ENCODE results near the gene DYDC2.

Gene DYDC2

GRCh38 chr10:80372675-80373074, 16.1 kb downstream of the DYDC2 start:
- DNase-seq, result no peak

GRCh38 chr10:80373502-80373901, 16.9 kb downstream of the DYDC2 start:
- DNase-seq, result no peak

DNA sequence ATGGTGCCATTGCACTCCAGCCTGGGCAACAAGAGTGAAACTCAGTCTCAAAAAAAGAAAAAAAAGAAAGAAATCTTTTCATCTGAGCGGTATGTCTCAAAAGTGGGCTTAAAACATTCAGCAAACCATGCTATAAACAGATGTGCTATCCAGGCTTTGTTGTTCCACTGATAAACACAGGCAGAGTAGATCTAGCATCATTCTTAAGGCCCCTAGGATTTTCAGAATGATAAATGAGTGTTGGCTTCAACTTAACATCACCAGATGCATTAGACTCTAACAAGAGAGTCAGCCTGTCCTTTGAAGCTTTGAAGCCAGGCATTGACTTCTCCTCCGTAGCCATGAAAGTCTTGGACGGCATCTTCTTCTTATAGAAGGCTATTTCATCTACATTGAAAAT, 23.1 kb downstream of the DYDC2 start:
- no peak for DNase-seq

- no peak for DNase-seq
Measured at GRCh38 chr10:80380185-80380584, 23.6 kb downstream of the DYDC2 start.

DNA sequence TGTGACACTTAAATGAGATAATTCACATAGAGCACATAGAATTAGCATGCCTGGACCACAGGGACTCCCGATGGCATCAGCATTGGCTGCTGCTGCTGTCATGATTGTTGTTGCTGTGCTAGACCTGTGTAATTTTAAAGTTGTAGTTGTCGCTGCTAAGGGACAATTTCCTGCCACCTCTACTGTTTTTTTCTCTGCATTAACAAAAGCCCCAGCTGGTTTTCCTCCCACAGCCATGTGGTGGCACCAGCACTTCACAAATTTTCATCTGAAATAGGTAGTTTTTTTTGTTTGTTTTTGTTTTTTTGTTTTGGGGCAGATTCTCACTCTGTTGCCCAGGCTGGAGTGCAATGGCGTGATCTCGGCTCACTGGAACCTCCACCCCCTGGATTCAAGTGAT, 26.4 kb downstream of the DYDC2 start:
- DNase-seq, result peak; percentile 24

DNA sequence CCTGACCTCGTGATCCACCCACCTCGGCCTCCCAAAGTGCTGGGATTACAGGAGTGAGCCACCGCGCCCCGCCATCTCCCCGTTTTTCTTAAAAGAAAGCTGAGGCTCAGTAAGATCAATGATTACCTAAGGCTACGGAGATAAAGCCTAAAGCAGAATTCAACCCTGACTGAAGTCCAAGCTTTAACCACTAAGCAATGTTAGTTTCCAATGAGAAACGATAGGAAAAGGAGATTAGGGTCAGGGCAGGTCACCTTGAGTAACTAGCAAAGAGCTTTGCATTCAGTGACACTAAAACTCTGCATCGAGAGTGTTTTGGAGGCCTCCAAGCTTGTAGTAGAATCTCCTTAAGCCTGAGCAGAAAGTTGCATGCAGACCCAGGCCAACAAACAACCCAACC, 34.2 kb downstream of the DYDC2 start:
- DNase-seq, result no peak

DNA sequence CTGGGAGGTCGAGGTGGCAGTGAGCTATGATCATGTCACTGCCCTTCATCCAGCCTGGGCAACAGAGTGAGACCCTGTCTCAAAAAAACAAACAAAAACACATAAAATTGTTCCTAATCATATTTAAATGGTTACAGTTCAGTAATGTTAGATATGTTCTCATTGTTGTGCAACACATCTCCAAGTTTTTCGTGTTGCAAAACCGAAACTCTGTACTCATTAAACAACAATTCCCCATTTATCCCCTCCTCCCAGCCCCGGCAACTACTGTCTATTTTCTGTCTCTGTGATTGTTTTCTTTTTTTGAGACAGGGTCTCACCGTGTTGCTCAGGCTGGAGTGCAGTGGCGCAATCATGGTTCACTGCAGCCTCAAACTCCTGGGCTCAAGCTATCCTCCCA, 35.7 kb downstream of the DYDC2 start:
- no peak for DNase-seq

DNA sequence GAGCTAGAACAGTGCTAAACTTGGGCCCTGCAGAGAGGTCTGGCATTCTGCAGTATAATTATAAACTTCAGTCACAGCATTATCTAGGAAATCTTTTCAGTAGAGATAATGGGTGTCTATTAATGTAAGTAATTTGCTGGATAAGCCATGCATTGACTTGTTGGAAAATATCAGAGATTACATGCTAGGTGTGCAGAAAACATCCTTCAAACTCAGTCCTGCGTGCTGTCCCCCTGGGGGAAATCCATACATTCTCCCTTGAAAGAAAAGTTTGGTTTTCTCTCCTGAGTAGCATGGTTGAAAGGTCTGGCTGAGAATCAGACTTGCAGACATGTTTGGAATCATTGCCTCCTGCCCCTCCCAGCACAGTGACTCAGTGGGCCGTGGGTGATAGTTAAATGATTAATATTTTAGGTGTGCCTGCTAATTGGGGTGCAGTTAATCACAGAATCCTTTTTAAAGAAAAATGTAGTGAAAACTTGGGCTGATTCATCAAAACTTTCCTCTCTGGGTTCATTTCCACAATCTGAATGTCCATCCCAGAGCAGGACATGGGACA, 37.9 kb downstream of the DYDC2 start:
- no peak for DNase-seq

GRCh38 chr10:80397014-80397413, 40.4 kb downstream of the DYDC2 start:
- DNase-seq, result no peak

GRCh38 chr10:80400136-80400804, 43.7 kb downstream of the DYDC2 start:
- no peak for DNase-seq

DNA sequence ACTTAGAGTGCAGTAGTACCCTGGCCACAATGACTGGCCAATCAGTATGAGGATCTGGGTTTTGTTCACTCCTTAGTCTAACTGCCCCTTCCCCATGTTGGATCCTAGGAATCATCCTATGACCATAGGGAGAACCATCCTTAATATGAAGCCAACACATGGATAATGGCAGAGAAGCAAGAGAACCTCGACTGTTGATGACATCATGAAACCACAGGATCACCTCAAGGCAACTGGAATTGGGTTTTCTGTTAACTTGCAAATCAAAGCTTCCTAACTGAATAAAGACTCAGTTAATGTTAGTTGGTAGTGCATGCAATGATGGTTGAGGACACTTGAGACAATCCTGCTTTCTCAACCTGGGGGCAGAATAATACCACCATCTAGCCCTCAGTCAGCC, 48.5 kb downstream of the DYDC2 start:
- DNase-seq, result no peak

- no peak for DNase-seq
Measured at GRCh38 chr10:80405626-80406025, 49.0 kb downstream of the DYDC2 start.

- DNase-seq, result no peak
Measured at GRCh38 chr10:80406204-80406603, 49.6 kb downstream of the DYDC2 start.

GRCh38 chr10:80407812-80408241, 51.2 kb downstream of the DYDC2 start:
- no peak for DNase-seq

GRCh38 chr10:80408242-80409101, 51.9 kb downstream of the DYDC2 start, which contains the start of gene PRXL2A:
Gene PRXL2A (plus strand): TSS chr10:80408551. CDS start chr10:80420468, 11,917 bp downstream.
- DNase-seq, result peak; percentile 54

DNA sequence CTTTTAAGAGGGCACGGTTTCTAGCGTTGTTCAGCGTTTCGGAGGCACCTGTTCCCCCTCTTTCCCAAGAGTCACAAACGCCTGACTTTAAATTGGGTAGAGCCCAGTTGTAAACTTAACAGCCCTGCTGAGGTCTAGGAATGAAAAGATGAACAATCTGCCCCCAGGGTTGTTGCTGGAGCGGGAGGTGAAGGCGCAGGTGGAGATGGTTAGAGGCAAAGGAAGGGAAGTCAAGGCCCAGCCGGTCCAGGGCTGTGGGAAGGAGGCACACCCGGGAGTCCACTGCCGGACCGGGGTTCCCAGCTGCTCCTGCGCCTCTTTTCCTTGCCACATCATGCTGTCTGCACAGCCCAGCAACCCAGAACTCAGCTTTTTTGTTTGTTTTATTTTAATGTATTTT, 52.5 kb downstream of the DYDC2 start:
- no peak for DNase-seq

- DNase-seq, result no peak
Measured at GRCh38 chr10:80410122-80410521, 53.5 kb downstream of the DYDC2 start.

GRCh38 chr10:80410578-80411145, 54.1 kb downstream of the DYDC2 start:
- no peak for DNase-seq

GRCh38 chr10:80411267-80411668, 54.7 kb downstream of the DYDC2 start:
- no peak for DNase-seq

- no peak for DNase-seq
Measured at GRCh38 chr10:80411681-80412220, 55.2 kb downstream of the DYDC2 start.

DNA sequence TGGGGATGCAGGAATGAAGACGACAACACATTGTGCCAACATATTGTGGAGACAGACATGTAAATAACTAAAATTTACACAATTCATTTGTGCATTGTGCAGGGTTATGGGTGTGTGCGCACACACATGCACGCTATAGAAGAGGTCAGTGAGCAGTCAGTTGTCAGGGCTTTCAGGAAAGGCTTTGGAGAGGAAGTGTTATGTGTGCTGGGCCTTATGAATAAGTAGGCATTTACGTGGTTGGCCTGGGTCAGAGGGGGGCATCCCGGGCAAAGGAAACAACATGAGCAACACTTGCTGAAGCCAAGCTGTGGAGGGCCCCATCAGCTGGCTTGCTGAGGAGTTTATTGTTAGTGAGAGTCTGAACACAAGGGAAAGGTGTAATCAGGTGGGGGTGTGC, 55.9 kb downstream of the DYDC2 start:
- no peak for DNase-seq

DNA sequence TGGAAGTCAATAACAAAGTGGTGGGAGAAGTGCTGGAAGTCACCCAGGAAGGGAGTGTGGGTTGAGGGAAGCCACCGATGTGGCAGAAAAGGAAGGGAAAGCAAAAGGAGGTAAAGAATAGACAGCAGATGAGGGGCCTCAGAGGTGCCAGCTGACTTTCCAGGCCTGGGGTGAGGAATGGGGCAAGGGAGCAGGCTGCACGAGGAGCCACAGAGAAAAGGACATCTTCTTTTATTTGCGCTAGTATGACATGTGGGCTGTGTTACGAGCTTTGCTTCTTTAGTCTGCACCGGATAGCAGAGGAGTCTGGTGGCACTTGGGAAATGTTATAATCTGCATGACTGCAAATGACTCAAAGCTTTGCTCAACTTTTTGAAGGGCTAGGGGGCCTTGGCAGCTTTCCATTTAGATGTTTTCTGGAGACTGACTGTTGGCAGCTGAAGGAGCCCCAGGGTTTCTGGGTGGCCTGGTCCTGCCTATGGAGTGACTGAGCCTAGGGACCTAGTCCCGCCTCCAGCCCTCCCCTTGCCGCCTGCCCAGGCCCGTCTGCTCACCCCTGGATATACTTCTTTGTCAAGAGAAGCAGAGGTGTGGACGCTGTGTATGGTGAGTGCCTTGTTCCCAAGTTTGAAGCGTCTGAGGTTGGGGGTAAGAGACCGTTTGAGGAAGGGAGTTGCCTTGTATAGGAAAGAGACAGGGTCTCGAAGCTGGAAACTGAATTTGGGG, 56.9 kb downstream of the DYDC2 start:
- no peak for DNase-seq
